HG03520 (cell line): ENCODE data around the gene IGFBP4.

Source experiments
- ATAC-seq: cut with Tn5 transposase; IDR thresholded peaks from one replicate; pipeline ENCODE4 v1.9.1; 2021; ENCODE audit warnings: mild to moderate bottlenecking, moderate library complexity; ENCODE audit not compliant: unreplicated experiment

IGFBP4 gene

GRCh38 chr17:40470932-40471828 lies 27.9 kb downstream of the IGFBP4 start:
- ATAC-seq, result no peak

- no peak for ATAC-seq
These were observed 28.8 kb downstream of the IGFBP4 start for GRCh38 chr17:40471846-40472732.

GRCh38 chr17:40472733-40473452 lies 29.6 kb downstream of the IGFBP4 start:
- ATAC-seq, result no peak

- ATAC-seq, result no peak
These were observed 30.5 kb downstream of the IGFBP4 start for GRCh38 chr17:40473573-40474365.

- no peak for ATAC-seq
These were observed 31.3 kb downstream of the IGFBP4 start for GRCh38 chr17:40474419-40475002.

- no peak for ATAC-seq
These were observed 32.1 kb downstream of the IGFBP4 start for GRCh38 chr17:40475234-40475908.

GRCh38 chr17:40477796-40478195 lies 34.5 kb downstream of the IGFBP4 start:
- no peak for ATAC-seq

GRCh38 chr17:40478486-40478885 lies 35.2 kb downstream of the IGFBP4 start:
- no peak for ATAC-seq

GRCh38 chr17:40479754-40480480 lies 36.7 kb downstream of the IGFBP4 start:
- ATAC-seq, result no peak

GRCh38 chr17:40480501-40481003 lies 37.3 kb downstream of the IGFBP4 start:
- ATAC-seq, result no peak

GRCh38 chr17:40481106-40481505 lies 37.9 kb downstream of the IGFBP4 start:
- ATAC-seq, result no peak

- ATAC-seq, result no peak
These were observed 39.5 kb downstream of the IGFBP4 start for GRCh38 chr17:40482722-40483121.

- no peak for ATAC-seq
These were observed 40.4 kb downstream of the IGFBP4 start for GRCh38 chr17:40483679-40484078.

- ATAC-seq, result no peak
These were observed 41.2 kb downstream of the IGFBP4 start for GRCh38 chr17:40484285-40484972.

GRCh38 chr17:40484973-40485530 lies 41.8 kb downstream of the IGFBP4 start:
- ATAC-seq, result no peak

GRCh38 chr17:40485851-40486521 lies 42.7 kb downstream of the IGFBP4 start:
- ATAC-seq, result no peak
